ENCODE data around the gene RAI1.

DNA sequence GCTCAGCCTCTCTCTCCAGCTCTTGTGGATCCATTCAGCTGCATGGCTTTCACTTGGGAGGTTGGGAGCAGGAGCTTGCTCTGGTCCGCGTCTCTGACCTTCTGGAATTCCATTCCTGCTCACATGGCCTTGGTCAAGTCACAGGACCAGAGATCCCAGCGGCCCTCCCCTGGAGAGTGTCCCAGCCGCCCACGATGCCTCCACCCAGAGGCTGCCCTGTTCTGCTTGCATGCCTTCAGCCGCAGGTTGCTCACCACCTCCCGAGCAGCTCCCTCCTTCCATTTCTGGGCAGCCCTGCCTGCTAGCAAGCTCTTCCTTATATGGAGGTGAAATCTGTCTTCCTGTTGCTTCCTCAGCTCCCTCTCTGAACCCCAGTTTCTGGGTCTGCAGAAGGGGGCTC, 32.6 kb downstream of the RAI1 start:
- TF ChIP-seq, protein P1, sequence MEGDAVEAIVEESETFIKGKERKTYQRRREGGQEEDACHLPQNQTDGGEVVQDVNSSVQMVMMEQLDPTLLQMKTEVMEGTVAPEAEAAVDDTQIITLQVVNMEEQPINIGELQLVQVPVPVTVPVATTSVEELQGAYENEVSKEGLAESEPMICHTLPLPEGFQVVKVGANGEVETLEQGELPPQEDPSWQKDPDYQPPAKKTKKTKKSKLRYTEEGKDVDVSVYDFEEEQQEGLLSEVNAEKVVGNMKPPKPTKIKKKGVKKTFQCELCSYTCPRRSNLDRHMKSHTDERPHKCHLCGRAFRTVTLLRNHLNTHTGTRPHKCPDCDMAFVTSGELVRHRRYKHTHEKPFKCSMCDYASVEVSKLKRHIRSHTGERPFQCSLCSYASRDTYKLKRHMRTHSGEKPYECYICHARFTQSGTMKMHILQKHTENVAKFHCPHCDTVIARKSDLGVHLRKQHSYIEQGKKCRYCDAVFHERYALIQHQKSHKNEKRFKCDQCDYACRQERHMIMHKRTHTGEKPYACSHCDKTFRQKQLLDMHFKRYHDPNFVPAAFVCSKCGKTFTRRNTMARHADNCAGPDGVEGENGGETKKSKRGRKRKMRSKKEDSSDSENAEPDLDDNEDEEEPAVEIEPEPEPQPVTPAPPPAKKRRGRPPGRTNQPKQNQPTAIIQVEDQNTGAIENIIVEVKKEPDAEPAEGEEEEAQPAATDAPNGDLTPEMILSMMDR (IDR thresholded peaks at IDR 0.05) = no peak
- TF ChIP-seq POLR2A (IDR thresholded peaks at IDR 0.05) = peak in 1 of 2 donors; percentile 59

All from adrenal gland (tissue), 5 donors.